Measurements from ENCODE around the gene RIMBP2.

DNA sequence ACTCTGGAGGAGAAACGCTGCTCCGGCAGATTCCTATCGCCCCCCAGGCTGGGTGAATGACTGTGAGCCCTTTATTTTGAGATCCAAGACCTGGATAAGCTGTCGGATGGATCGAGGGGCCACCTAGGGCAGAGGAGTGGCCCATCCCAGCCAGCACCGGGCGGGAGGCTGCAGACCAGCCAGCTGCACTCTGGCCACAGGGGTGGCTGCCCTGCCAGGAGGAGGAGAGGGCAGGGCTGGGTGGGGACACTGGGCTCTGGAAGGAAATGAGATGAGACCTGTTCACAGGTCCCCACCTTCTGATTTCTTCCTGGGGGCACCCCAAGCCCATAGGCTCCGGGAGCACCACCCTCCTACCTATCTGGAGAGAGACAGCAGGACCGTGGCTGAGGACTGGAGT is 238.4 kb downstream of the RIMBP2 start:
- TF ChIP-seq, protein P1, sequence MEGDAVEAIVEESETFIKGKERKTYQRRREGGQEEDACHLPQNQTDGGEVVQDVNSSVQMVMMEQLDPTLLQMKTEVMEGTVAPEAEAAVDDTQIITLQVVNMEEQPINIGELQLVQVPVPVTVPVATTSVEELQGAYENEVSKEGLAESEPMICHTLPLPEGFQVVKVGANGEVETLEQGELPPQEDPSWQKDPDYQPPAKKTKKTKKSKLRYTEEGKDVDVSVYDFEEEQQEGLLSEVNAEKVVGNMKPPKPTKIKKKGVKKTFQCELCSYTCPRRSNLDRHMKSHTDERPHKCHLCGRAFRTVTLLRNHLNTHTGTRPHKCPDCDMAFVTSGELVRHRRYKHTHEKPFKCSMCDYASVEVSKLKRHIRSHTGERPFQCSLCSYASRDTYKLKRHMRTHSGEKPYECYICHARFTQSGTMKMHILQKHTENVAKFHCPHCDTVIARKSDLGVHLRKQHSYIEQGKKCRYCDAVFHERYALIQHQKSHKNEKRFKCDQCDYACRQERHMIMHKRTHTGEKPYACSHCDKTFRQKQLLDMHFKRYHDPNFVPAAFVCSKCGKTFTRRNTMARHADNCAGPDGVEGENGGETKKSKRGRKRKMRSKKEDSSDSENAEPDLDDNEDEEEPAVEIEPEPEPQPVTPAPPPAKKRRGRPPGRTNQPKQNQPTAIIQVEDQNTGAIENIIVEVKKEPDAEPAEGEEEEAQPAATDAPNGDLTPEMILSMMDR (IDR thresholded peaks at IDR 0.05; ENCODE audit: low read depth, low read length) = no peak
- no peak for TF ChIP-seq POLR2A (IDR thresholded peaks at IDR 0.05; ENCODE audit: extremely low read depth, insufficient read length)
